Right lobe of liver (tissue), 4 donors: ENCODE data around the gene GABARAPL1.

ENCODE experiments used
- CTCF ChIP-seq, 4 donors: fragments of 200-600 bp in 3 of 4; fragments of 450-650 bp in 1 of 4; IDR thresholded peaks; one replicate each; pipeline versions ENCODE4 v1.5.1 to v1.8.0; 2016 to 2022; ENCODE audit warnings: antibody characterized with exemption in 4 of 4, mild to moderate bottlenecking in 2 of 4
- POLR2A ChIP-seq: fragments of 450-650 bp; IDR thresholded peaks from one replicate; pipeline ENCODE4 v1.6.1; 2017; ENCODE audit warnings: antibody characterized with exemption, mild to moderate bottlenecking
- donor health status: DM: no; HTN: no; CAD: no.
- donor health status: DM: no; HTN: no; CAD: no.
- donor health status: DM: no; HTN: yes; CAD: no.

GRCh38 chr12:10213168-10214135 lies 775 bp downstream of the GABARAPL1 start:
- TF ChIP-seq CTCF (IDR thresholded peaks at IDR 0.05) (no peak), POLR2A (peak; percentile 72)
